Mucosa of rectum (tissue), 2 donors: Measurements from ENCODE around the gene MRFAP1.
A peak's percentile ranks its signal among the peaks of the same experiment; 100 is the strongest.
"Not testable (repeated sequence)": the region's sequence is repeated elsewhere in the genome, so short reads cannot be mapped to it uniquely, and the experiment has no call there.

Experiments
- H3K27ac ChIP-seq, 2 donors: one replicate each; pipeline ENCODE4 v1.7.0; 2013; ENCODE audit warnings: inconsistent platforms in 2 of 2, low read depth in 2 of 2, low read length in 2 of 2
- H3K27me3 ChIP-seq, 2 donors: one replicate each; pipeline ENCODE4 v1.7.0; 2013; ENCODE audit warnings: low read length in 2 of 2; ENCODE audit not compliant: control insufficient read depth in 2 of 2, insufficient read depth in 2 of 2
- H3K36me3 ChIP-seq, 2 donors: one replicate each; pipeline ENCODE4 v1.7.0; 2013; ENCODE audit warnings: low read length in 2 of 2; ENCODE audit not compliant: control insufficient read depth in 2 of 2, insufficient read depth in 2 of 2
- H3K4me1 ChIP-seq, 2 donors: one replicate each; pipeline ENCODE4 v1.7.0; 2013; ENCODE audit warnings: low read length in 2 of 2, mild to moderate bottlenecking in 1 of 2; ENCODE audit not compliant: control insufficient read depth in 2 of 2, insufficient read depth in 2 of 2
- H3K4me3 ChIP-seq, 2 donors: one replicate each; pipeline ENCODE4 v1.7.0; 2013; ENCODE audit warnings: low read length in 2 of 2
- H3K9ac ChIP-seq, 2 donors: one replicate each; pipeline ENCODE4 v1.7.0; 2013; ENCODE audit warnings: low read length in 2 of 2, low read depth in 1 of 2, mild to moderate bottlenecking in 1 of 2
- H3K9me3 ChIP-seq, 2 donors: one replicate each; pipeline ENCODE4 v1.7.0; 2013; ENCODE audit warnings: low read length in 2 of 2; ENCODE audit not compliant: control insufficient read depth in 2 of 2
- donor health status: healthy.
- donor health status: Normal muscosa, but diverticular disease.

Gene MRFAP1

DNA sequence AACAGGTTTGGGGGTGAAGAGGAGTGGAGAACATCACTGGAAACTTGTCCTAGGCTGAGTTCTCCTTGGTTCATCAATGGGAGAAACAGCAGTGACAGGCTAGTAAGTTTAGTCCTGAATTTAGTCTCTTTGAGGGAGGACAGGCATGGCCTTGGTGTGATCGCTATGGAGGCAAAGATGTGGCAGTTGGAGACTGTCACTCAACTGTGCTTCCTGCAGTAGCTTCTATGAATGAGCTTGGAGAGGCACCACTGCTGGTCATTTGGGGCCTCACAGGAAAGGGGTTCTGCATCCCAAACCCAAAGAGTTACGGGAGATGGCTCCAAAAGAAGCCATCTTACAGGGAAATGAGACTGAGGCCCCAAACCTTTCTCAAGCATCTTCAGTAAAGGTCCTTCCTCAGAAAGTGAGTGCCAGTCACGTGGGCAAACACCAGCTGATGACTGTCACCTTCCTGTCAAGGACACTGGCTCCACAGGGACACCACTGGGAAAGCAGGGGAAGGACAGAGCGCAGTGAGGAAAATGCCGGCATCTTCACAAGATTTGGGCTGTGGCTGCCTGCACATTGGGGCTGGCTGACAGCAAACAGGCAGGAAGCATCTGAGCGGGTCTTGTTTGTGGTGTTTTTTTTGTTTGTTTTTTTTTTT is 7.2 kb downstream of the MRFAP1 start:
- Histone ChIP-seq H3K36me3 (peaks cover 5 to 10% of the 10 kb centered on the region in 2 donors), H3K9ac (no peak overlapping the region), H3K9me3 (no peaks in the 10 kb centered on the region), H3K4me3 (no peak overlapping the region), H3K27me3 (no peaks in the 10 kb centered on the region), H3K4me1 (peaks cover 0 to 6% of the 10 kb centered on the region in 2 donors), H3K27ac (no peak overlapping the region)

DNA sequence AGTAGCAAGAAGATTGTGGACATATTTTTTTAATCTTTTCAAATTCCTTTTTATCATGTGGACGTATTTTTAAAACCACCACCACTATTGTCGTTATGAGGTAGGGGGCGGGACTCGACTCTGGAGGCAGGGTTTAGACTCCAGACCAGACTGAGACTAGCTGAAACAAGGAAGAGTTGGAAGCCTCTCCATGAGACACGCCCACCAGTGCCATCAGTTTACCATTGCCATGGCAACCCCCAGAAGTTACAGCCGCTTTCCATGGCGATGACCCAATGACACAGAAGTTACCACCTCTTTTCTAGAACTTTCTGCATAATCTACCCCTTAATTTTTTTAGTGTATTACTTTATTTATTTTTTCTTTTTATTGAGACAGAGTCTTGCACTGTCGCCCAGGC is 8.7 kb downstream of the MRFAP1 start:
- H3K27ac ChIP-seq, result no peak overlapping the region
- no peaks in the 10 kb centered on the region for H3K9me3 ChIP-seq
- no peak overlapping the region for H3K4me3 ChIP-seq
- no peak overlapping the region for H3K9ac ChIP-seq
- no peaks in the 10 kb centered on the region for H3K4me1 ChIP-seq
- H3K27me3 ChIP-seq, result no peaks in the 10 kb centered on the region
- H3K36me3 ChIP-seq, result no peaks in the 10 kb centered on the region

DNA sequence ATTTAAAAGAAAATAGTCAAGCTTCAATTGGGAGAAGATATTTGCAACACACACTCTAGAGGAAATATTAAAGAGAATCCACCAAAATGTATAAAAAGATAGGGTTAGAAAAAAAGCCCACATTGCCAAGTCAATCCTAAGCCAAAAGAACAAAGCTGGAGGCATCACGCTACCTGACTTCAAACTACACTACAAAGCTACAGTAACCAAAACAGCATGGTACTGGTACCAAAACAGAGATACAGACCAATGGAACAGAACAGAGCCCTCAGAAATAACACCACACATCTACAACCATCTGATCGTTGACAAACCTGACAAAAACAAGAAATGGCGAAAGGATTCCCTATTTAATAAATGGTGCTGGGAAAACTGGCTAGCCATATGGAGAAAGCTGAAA is 13.7 kb downstream of the MRFAP1 start:
- not testable (repeated sequence) for H3K4me3 ChIP-seq

DNA sequence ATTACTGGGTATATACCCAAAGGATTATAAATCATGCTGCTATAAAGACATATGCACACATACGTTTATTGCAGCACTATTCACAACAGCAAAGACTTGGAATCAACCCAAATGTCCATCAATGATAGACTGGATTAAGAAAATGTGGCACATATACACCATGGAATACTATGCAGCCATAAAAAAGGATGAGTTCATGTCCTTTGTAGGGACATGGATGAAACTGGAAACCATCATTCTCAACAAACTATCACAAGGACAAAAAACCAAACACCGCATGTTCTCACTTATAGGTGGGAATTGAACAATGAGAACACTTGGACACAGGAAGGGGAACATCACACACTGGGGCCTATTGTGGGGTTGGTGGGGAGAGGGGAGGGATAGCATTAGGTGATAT is 14.8 kb downstream of the MRFAP1 start:
- not testable (repeated sequence) for H3K4me3 ChIP-seq, H3K27ac ChIP-seq, H3K4me1 ChIP-seq, H3K9me3 ChIP-seq, H3K9ac ChIP-seq, H3K27me3 ChIP-seq, H3K36me3 ChIP-seq

More for the DNA sequence above, 13.7 kb downstream of the MRFAP1 start:
- H3K27ac ChIP-seq, H3K9ac ChIP-seq, H3K27me3 ChIP-seq, H3K4me1 ChIP-seq, H3K36me3 ChIP-seq, H3K9me3 ChIP-seq: not testable (repeated sequence)

DNA sequence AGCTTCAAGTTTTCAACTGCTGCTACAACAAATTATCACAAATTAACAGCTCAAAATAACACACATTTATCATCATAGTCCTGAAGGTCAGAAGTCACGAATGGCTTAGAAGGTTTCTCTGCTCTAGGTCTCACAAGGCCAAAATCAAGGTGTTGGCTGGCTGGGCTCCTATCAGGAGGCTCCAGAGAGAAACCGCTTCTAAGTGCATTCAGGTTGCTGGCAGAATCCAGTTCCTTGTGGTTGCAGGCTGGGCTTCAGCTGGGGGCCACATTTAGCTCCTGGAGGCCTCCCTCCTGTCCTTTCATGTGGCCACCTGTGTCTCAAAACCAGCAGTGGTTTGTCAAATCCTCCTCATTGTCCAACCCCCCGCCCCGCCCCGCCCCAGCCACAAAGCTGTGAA is 15.4 kb downstream of the MRFAP1 start:
- Histone ChIP-seq H3K36me3 (no peaks in the 10 kb centered on the region), H3K9me3 (no peaks in the 10 kb centered on the region), H3K9ac (no peak overlapping the region), H3K4me1 (peaks cover 0 to 5% of the 10 kb centered on the region in 2 donors), H3K27me3 (no peaks in the 10 kb centered on the region), H3K4me3 (no peak overlapping the region), H3K27ac (no peak overlapping the region)

DNA sequence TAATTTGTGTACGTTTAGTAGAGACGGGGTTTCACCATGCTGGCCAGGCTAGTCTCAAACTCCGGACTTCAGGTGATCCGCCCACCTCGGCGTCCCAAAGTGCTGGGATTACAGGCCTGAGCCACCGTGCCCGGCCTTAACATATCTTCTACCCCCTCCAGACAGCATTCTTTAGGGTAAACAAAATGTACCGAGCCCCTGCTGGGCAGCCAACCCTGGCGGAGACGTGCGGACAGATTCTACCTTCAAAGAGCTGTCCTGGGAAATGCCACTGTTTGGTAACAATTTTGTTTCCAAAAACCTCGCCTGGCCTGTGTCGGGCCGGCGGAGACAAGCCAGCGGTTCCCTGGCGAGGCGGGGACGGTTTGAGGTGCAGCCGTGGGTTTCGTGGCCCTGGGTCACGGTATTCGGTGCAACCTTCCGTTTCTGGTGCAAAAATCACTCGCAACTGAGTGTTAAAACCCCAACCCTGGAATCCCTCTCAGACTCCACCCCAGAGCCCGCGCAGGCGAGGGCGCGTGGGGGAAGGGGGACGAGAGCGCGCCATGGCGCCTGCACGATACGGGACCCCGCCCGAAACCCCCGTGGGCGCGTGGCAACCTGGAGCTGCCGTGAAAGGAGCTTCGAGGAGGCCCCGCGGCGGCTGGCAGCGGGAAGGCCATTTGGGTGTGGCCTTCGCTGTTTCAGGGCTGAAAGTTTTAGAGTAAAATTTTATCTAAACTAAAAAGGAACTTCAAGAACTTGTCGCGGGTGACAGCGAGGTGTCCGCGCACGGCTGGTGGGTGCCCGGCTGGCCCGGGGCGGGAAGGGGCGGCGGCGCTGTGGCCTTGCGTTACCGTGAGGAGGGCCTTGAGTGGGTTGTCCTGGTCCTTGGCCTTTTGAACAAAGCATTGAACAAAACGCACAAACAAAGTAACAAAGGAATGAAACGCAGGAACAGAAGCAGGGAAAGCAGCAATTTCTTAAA is 17.0 kb downstream of the MRFAP1 start:
- Histone ChIP-seq H3K4me1 (peaks cover 0 to 5% of the 10 kb centered on the region in 2 donors), H3K9ac (no peak overlapping the region), H3K4me3 (no peak overlapping the region), H3K27ac (no peak overlapping the region), H3K9me3 (no peaks in the 10 kb centered on the region), H3K36me3 (no peaks in the 10 kb centered on the region), H3K27me3 (peaks cover 0 to 2% of the 10 kb centered on the region in 2 donors)

DNA sequence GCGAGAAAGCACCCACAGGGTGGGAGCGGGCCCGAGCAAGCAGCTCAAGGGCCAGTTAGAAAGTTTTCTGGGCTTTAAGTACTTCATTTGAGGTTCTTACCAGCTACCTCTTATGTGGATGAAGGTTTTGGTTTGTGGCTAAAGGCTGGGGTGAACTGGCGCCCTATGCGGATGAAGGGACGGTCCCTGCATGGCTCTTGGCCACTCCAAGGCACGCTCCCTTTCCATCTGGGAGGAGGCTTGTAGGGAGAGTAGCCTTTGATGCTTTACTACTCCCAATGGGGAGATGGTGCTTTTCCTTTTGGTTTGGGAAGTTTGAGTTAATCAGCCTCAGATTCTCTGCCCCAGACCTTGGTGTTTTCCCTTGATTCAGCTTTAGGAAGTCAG is 17.7 kb downstream of the MRFAP1 start:
- peaks cover 0 to 7% of the 10 kb centered on the region in 2 donors for H3K27me3 ChIP-seq
- H3K4me1 ChIP-seq, result peaks cover 0 to 5% of the 10 kb centered on the region in 2 donors
- no peak overlapping the region for H3K27ac ChIP-seq
- peak overlapping the region in 1 of 2 donors; percentile 35 for H3K4me3 ChIP-seq
- no peaks in the 10 kb centered on the region for H3K9me3 ChIP-seq
- no peak overlapping the region for H3K9ac ChIP-seq
- H3K36me3 ChIP-seq, result no peaks in the 10 kb centered on the region

DNA sequence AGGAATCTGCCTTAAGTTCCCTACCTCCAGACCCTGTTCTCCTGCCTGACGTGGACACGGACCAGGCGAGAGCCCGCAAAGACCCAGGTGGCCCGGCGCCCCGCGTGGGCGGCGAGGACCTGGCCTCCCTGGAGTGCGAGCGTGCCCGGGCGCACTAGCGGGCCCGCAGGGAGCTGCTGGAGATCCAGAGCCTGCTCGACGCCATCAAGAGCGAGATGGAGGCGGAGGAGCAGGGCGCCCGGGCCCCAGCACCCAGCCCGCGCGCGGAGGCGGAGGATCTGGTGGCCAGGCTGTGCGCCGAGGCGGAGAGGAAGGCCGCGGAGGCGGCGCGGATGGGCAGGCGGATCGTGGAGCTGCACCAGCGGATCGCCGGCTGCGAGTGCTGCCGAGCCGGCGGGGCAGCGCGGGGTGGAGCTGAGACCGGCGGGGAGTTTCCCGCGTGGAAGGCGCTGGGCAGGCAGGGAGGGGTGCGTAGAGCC is 18.2 kb downstream of the MRFAP1 start:
- H3K9me3 ChIP-seq, result no peaks in the 10 kb centered on the region
- H3K36me3 ChIP-seq, result no peaks in the 10 kb centered on the region
- peaks cover 0 to 5% of the 10 kb centered on the region in 2 donors for H3K4me1 ChIP-seq
- peak overlapping the region in 1 of 2 donors; percentile 17 for H3K9ac ChIP-seq
- H3K27me3 ChIP-seq, result peaks cover 0 to 12% of the 10 kb centered on the region in 2 donors
- no peak overlapping the region for H3K27ac ChIP-seq
- peak overlapping the region; percentile 35 to 46 for H3K4me3 ChIP-seq

DNA sequence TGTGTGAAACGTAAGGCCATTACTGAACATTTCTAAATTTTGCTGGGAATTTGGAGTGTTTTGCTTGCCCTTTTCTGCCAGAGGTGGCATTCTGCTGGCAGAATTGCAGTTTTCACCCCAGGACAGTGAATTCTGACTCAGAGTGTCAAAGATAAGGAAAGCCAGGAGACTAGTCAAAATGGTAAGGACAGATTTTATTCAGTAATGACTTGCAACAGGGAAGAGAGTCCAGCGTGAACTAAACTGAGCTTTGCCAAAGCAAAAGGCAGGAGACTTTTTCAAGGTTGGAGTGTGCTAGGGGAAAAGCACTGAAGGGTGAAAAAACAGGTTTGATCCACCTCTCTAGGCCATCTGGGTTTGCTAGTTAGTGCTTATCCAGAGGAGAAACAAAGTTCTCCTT is 19.4 kb downstream of the MRFAP1 start:
- H3K36me3 ChIP-seq, result no peaks in the 10 kb centered on the region
- H3K9me3 ChIP-seq, result no peaks in the 10 kb centered on the region
- no peak overlapping the region for H3K9ac ChIP-seq
- H3K4me3 ChIP-seq, result no peak overlapping the region
- peaks cover 0 to 5% of the 10 kb centered on the region in 2 donors for H3K4me1 ChIP-seq
- H3K27me3 ChIP-seq, result peaks cover 3 to 16% of the 10 kb centered on the region in 2 donors
- H3K27ac ChIP-seq, result no peak overlapping the region

DNA sequence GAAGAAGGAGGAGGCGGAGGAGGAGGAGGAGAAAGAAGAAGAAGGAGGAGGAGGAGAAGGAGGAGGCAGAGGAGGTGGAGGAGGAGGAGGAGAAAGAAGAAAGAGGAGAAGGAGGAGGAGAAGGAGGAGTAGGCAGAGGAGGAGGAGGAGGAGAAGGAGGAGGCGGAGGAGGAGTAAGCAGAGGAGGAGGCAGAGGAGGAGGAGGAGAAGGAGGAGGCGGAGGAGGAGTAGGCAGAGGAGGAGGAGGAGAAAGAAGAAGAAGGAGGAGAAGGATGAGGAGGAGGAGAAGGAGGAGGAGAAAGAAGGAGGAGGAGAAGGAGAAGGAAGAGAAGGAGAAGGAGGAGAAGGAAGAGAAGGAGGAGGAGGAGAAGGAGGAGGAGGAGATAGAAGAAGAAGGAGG is 19.9 kb downstream of the MRFAP1 start:
- Histone ChIP-seq H3K9ac (no peak overlapping the region), H3K4me3 (no peak overlapping the region), H3K4me1 (peaks cover 0 to 5% of the 10 kb centered on the region in 2 donors), H3K27me3 (peaks cover 8 to 19% of the 10 kb centered on the region in 2 donors), H3K36me3 (no peaks in the 10 kb centered on the region), H3K27ac (no peak overlapping the region), H3K9me3 (no peaks in the 10 kb centered on the region)
